ENCODE measurements around the gene SECISBP2L. TPM values are rescaled to one million over a fixed set of nuclear protein-coding genes. Genes with fewer than 3 reads are reported as not detected.

Gene SECISBP2L
- total RNA-seq, 1 donor from 2014 or later = 58.9 TPM

GRCh38 chr15:49047456-49047855 lies 1.2 kb upstream of the SECISBP2L start:
- Mint-ChIP-seq H3K27ac (peak overlapping the region; percentile 43), H3K4me3 (no peak overlapping the region), H3K27me3 (ENCODE audit: low read depth) (no peaks in the 10 kb centered on the region), H3K36me3 (no peaks in the 10 kb centered on the region), H3K9me3 (peaks cover 4% of the 10 kb centered on the region), H3K4me1 (peaks cover 23% of the 10 kb centered on the region)
- TF ChIP-seq CTCF (IDR thresholded peaks at IDR 0.05; ENCODE audit: unreplicated experiment) = no peak
- DNase-seq (ENCODE audit: low spot score in 2 of 2, unreplicated experiment in 2 of 2) = no peak

GRCh38 chr15:49045751-49046219 lies 461 bp downstream of the SECISBP2L start:
- H3K36me3 Mint-ChIP-seq = peaks cover 3% of the 10 kb centered on the region
- no peaks in the 10 kb centered on the region for H3K27me3 Mint-ChIP-seq (ENCODE audit: low read depth)
- H3K9me3 Mint-ChIP-seq = peaks cover 3% of the 10 kb centered on the region
- peak overlapping the region; percentile 97 for H3K4me3 Mint-ChIP-seq
- peaks cover 29% of the 10 kb centered on the region for H3K4me1 Mint-ChIP-seq
- DNase-seq (ENCODE audit: low spot score in 2 of 2, unreplicated experiment in 2 of 2) = no peak
- TF ChIP-seq CTCF (IDR thresholded peaks at IDR 0.05; ENCODE audit: unreplicated experiment) = no peak
- peak overlapping the region; percentile 97 for H3K27ac Mint-ChIP-seq

GRCh38 chr15:49044766-49045606 lies 1.3 kb downstream of the SECISBP2L start:
- DNase-seq (ENCODE audit: low spot score in 2 of 2, unreplicated experiment in 2 of 2) = no peak
- no peak for TF ChIP-seq CTCF (IDR thresholded peaks at IDR 0.05; ENCODE audit: unreplicated experiment)

GRCh38 chr15:49044002-49044401 lies 2.2 kb downstream of the SECISBP2L start:
- Mint-ChIP-seq H3K4me3 (peak overlapping the region; percentile 43), H3K36me3 (peaks cover 3% of the 10 kb centered on the region), H3K27me3 (ENCODE audit: low read depth) (no peaks in the 10 kb centered on the region), H3K27ac (peak overlapping the region; percentile 73), H3K9me3 (peaks cover 3% of the 10 kb centered on the region), H3K4me1 (peaks cover 29% of the 10 kb centered on the region)
- no peak for TF ChIP-seq CTCF (IDR thresholded peaks at IDR 0.05; ENCODE audit: unreplicated experiment)
- DNase-seq (ENCODE audit: low spot score in 2 of 2, unreplicated experiment in 2 of 2) = no peak

More at GRCh38 chr15:49044766-49045606, 1.3 kb downstream of the SECISBP2L start:
- Mint-ChIP-seq H3K4me1 (peaks cover 29% of the 10 kb centered on the region), H3K36me3 (peaks cover 3% of the 10 kb centered on the region), H3K9me3 (peaks cover 3% of the 10 kb centered on the region), H3K27ac (peak overlapping the region; percentile 97), H3K27me3 (ENCODE audit: low read depth) (no peaks in the 10 kb centered on the region), H3K4me3 (peak overlapping the region; percentile 97)

GRCh38 chr15:49042165-49042564 lies 4.1 kb downstream of the SECISBP2L start:
- Mint-ChIP-seq H3K9me3 (peaks cover 3% of the 10 kb centered on the region), H3K27ac (no peak overlapping the region), H3K4me1 (peaks cover 39% of the 10 kb centered on the region), H3K27me3 (ENCODE audit: low read depth) (no peaks in the 10 kb centered on the region), H3K36me3 (peaks cover 3% of the 10 kb centered on the region), H3K4me3 (no peak overlapping the region)
- DNase-seq (ENCODE audit: low spot score in 2 of 2, unreplicated experiment in 2 of 2) = no peak
- TF ChIP-seq CTCF (IDR thresholded peaks at IDR 0.05; ENCODE audit: unreplicated experiment) = no peak

Data from mesothelial cell of epicardium (in vitro differentiated cells).